Kidney (tissue), 14 donors: ENCODE measurements around the gene KRT72. TPM values are rescaled to one million over a fixed set of nuclear protein-coding genes. Genes with fewer than 3 reads are reported as not detected.

Experiments used
- DNase-seq, 5 donors: peaks; one replicate each; pipeline ENCODE4 v3.0.0-alpha.2; 2013 to 2020
- FAIRE-seq: peaks from 2 replicates; lab custom pipeline; 2012; peaks lifted over from hg19 to GRCh38; lab: Jason Lieb, UNC
- H3K27ac ChIP-seq, 2 donors: one replicate each; pipeline ENCODE4 v1.7.0; 2013; ENCODE audit warnings: low read depth in 2 of 2, low read length in 2 of 2, inconsistent platforms in 1 of 2
- H3K27me3 ChIP-seq: one replicate; pipeline ENCODE4 v1.7.1; 2013; ENCODE audit warnings: low read length, inconsistent platforms; ENCODE audit not compliant: control insufficient read depth, insufficient read depth
- H3K36me3 ChIP-seq, 3 donors: one replicate each; pipeline versions ENCODE4 v1.7.0 to v1.7.1; 2013; ENCODE audit warnings: low read length in 3 of 3, control low read depth in 1 of 3, inconsistent platforms in 1 of 3; ENCODE audit not compliant: insufficient read depth in 3 of 3, control insufficient read depth in 2 of 3
- H3K4me1 ChIP-seq, 3 donors: one replicate each; pipeline versions ENCODE4 v1.7.0 to v1.7.1; 2013; ENCODE audit warnings: low read length in 3 of 3, inconsistent platforms in 1 of 3, low read depth in 1 of 3; ENCODE audit not compliant: control insufficient read depth in 2 of 3, insufficient read depth in 2 of 3
- H3K4me3 ChIP-seq, 3 donors: one replicate each; pipeline versions ENCODE4 v1.7.0 to v1.8.1; 2013; ENCODE audit warnings: low read length in 3 of 3, control low read depth in 1 of 3, inconsistent platforms in 1 of 3
- H3K9ac ChIP-seq, 3 donors: one replicate each; pipeline versions ENCODE4 v1.7.0 to v1.7.1; 2013; ENCODE audit warnings: low read length in 3 of 3, control low read depth in 1 of 3, inconsistent platforms in 1 of 3
- H3K9me3 ChIP-seq, 3 donors: one replicate each; pipeline versions ENCODE4 v1.7.0 to v1.7.1; 2013; ENCODE audit warnings: low read length in 3 of 3, control low read depth in 1 of 3, inconsistent platforms in 1 of 3; ENCODE audit not compliant: control insufficient read depth in 2 of 3, insufficient read depth in 1 of 3
- intact Hi-C: fragments of 100-400 bp; cut with DNase I; formaldehyde crosslinking; loops from one replicate; pipeline ENCODE4 v1.11.1; 2022
- polyA plus RNA-seq: library from polyadenylated mRNA; stranded (reverse); fragments of 350-450 nt; fragmentation: Illumina TruSeq; extraction: RNeasy Lipid Tissue Mini Kit (QIAGEN cat#74804); gene quantifications from one replicate; pipeline ENCODE4 v1.2.3, GENCODE V29; 2014; ENCODE audit warnings: low read depth, low replicate concordance; ENCODE audit not compliant: insufficient read depth
- total RNA-seq: library from RNA; stranded (reverse); fragmentation: NEBNext Ultra II Directional; extraction: Animal tissue kit (Norgen Biotek cat#: 25700); gene quantifications from one replicate; pipeline ENCODE4 v1.2.1, GENCODE V29; 2021
- TF ChIP-seq, protein P1 (sequence below): IDR thresholded peaks from 3 replicates; pipeline ENCODE4 v1.5.1; 2012; ENCODE audit warnings: mild to moderate bottlenecking, moderate library complexity, borderline replicate concordance; ENCODE audit not compliant: insufficient read depth; ENCODE audit errors: extremely low read depth
- donor health status: control.
- donor health status: control.
- donor health status: control.
- donor health status: control.
- donor health status: control.
- donor health status: DM: yes; HTN: yes; CAD: no.
- donor health status: Normal renal cell carcinoma (clear cell type).

The KRT72 gene
- total and polyA plus RNA-seq, 2 donors from 2014 or later: not detected

DNA sequence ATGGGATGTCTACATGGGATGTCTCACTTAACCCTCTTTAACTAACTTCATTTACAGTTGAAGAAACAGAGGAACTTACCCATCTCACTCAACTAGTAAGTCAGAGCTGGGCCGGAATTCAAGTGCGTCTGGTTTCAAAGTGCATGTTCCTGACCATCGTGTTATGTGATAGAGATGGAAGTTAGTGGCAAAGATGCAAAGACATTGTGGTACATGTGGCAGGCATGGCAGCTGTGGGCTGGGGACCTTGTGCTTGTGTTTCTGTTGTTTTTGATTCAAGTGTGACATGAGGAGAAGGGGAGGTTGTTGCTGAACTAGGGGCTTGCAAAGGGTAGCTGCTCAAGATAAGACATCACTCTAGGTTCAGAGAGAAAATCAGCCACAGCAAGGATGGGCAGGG is 25.3 kb downstream of the KRT72 start:
- FAIRE-seq: no peak
- H3K4me3 ChIP-seq: no peak overlapping the region
- no peak for DNase-seq
- intact Hi-C loops: no loop called here
- H3K27ac ChIP-seq: no peak overlapping the region
- H3K4me1 ChIP-seq: no peaks in the 10 kb centered on the region
- no peak overlapping the region for H3K9ac ChIP-seq
- no peaks in the 10 kb centered on the region for H3K9me3 ChIP-seq
- TF ChIP-seq, protein P1, sequence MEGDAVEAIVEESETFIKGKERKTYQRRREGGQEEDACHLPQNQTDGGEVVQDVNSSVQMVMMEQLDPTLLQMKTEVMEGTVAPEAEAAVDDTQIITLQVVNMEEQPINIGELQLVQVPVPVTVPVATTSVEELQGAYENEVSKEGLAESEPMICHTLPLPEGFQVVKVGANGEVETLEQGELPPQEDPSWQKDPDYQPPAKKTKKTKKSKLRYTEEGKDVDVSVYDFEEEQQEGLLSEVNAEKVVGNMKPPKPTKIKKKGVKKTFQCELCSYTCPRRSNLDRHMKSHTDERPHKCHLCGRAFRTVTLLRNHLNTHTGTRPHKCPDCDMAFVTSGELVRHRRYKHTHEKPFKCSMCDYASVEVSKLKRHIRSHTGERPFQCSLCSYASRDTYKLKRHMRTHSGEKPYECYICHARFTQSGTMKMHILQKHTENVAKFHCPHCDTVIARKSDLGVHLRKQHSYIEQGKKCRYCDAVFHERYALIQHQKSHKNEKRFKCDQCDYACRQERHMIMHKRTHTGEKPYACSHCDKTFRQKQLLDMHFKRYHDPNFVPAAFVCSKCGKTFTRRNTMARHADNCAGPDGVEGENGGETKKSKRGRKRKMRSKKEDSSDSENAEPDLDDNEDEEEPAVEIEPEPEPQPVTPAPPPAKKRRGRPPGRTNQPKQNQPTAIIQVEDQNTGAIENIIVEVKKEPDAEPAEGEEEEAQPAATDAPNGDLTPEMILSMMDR: no peak
- H3K27me3 ChIP-seq: no peaks in the 10 kb centered on the region
- H3K36me3 ChIP-seq: no peaks in the 10 kb centered on the region

DNA sequence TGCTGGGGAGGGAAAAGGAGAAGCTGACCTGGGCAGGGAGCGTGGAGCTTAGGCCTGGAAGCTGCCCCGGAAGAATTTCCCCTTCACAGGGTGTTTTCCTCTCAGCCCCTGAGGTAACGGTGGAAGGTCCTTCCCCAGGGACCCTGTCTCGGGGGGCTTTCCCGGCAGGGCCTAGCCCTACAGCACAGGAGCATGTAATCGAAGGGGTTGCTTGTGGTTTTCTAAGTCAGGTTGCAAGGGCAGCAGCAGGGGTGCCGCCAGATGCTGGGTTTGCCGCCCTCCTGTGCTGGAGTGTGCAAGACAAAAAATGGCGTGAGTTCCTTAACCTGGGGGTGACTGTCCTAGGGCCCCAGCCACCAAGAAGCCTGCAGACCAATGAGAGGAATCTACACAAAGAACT is 26.0 kb downstream of the KRT72 start:
- DNase-seq (no peak), FAIRE-seq (no peak)
- Histone ChIP-seq H3K36me3 (no peaks in the 10 kb centered on the region), H3K27ac (no peak overlapping the region), H3K27me3 (no peaks in the 10 kb centered on the region), H3K9me3 (no peaks in the 10 kb centered on the region), H3K9ac (no peak overlapping the region), H3K4me3 (no peak overlapping the region), H3K4me1 (no peaks in the 10 kb centered on the region)
- intact Hi-C loops: no loop called here
- TF ChIP-seq, protein P1: no peak

DNA sequence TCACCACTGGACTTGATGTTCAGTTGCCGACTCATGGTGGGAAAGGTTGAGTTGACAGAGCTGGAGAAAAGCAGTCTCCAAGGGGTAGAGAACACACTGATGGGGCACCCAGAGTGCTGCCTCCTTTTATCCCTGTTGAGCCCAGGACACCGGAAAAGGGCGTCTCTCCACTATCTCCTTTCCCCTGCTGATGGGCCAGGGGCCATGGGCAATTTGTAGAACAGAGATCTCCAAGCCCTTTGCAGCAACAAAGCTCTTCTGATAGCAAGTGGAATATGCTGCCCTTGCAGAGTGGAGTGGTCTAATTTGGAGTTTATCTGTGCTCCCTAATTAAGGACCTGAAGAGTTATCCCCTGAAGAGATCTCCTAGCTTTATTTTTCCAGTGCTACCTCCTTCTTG is 27.5 kb downstream of the KRT72 start, which contains the start of gene KRT74:
Gene KRT74 (minus strand): TSS at position 101 of the 400 bp plus-strand sequence. CDS start 66 bp downstream, at position 35.
- intact Hi-C loops: no loop called here
- no peaks in the 10 kb centered on the region for H3K4me1 ChIP-seq
- no peak within 1 kb of the TSS for H3K27ac ChIP-seq
- no peaks in the 10 kb centered on the region for H3K36me3 ChIP-seq
- no peak for FAIRE-seq
- no peaks in the 10 kb centered on the region for H3K27me3 ChIP-seq
- no peak within 1 kb of the TSS for H3K9ac ChIP-seq
- H3K9me3 ChIP-seq: no peaks in the 10 kb centered on the region
- no peak for DNase-seq
- H3K4me3 ChIP-seq: no peak within 1 kb of the TSS
- TF ChIP-seq, protein P1: no peak

DNA sequence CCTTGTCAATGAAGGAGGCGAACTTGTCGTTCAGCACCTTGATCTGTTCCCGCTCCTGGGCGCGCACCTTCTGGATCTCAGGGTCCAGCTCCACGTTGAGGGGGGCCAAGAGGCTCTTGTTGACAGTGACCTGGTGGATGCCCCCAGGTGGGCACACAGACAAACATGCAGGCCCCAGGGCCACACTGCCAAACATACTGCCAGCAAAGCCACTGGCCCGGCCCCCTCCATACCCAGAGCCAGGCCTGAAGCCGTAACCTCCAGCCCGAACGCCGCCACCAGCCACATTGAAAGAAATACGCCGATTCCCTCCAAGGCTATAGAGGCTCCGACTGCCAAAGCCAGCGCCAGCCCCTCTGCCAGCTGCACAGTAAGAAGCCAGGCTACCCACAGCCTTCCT is 28.0 kb downstream of the KRT72 start:
- DNase-seq: peak in 1 of 5 donors; percentile 57
- Histone ChIP-seq H3K9ac (no peak overlapping the region), H3K4me3 (no peak overlapping the region), H3K4me1 (no peaks in the 10 kb centered on the region), H3K27me3 (no peaks in the 10 kb centered on the region), H3K9me3 (no peaks in the 10 kb centered on the region), H3K36me3 (no peaks in the 10 kb centered on the region), H3K27ac (no peak overlapping the region)
- no peak for FAIRE-seq
- intact Hi-C loops: no loop called here
- TF ChIP-seq, protein P1: no peak
